GM21515 (cell line): ENCODE data around the gene ATP5IF1.

Experiments
- ATAC-seq: cut with Tn5 transposase; IDR thresholded peaks from one replicate; pipeline ENCODE4 v1.9.1; 2021; ENCODE audit not compliant: unreplicated experiment

The ATP5IF1 gene

DNA sequence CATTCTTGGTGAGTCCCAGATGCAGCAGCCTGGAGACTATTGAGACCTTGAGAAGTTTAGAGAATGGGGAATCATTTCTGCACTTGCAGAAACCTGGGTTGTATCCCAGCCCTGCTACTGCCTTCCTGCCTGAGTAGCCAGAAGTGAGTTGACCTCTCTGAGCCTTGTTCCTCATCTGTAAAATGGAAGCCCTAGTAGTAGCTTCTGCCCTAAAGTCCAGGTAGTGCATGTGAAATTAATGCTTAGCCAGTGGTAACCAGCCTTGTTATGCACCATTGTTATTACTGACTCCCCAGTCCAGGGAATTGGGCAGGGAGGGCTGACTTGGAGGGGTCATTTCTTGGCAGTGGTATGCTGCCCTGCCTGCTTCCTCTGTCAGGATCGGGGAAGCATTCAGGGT is 29.0 kb downstream of the ATP5IF1 start:
- ATAC-seq: no peak

DNA sequence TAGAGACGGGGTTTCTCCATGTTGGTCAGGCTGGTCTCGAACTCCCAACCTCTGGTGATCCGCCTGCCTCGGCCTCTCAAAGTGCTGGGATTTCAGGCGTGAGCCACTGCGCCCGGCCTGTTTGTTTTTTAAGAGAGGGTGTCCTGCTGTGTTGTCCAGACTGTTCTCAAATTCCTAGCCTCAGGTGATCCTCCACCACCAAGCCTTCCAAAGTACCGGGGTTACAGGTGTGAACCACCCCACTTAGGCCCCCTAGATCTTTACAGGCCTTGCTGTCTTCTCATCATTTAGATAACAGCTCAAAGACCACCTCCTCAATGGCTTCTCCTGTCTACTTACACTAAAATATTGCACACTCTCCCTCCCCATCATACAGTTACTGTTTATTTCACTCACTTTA is 29.7 kb downstream of the ATP5IF1 start:
- ATAC-seq: no peak

DNA sequence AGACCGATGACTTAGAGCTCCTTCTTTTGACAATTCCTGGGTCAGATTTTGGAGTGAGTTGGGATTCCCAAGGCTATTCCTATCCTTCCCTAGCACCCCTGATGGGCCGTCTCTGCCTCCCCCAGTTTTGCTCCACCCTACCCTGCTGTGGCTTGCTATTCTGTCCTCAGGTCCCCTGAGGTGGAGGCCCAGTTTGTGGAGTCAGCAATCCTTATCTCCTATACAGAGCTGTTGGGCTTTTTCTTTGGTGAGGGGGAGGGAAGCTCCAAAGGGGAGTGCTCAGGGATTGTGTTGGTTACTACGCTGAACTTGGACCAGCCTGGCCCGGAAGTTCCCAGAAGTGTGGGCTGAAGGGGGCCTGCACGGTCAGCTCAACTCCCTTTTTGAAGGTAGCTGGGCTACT is 31.0 kb downstream of the ATP5IF1 start:
- no peak for ATAC-seq

DNA sequence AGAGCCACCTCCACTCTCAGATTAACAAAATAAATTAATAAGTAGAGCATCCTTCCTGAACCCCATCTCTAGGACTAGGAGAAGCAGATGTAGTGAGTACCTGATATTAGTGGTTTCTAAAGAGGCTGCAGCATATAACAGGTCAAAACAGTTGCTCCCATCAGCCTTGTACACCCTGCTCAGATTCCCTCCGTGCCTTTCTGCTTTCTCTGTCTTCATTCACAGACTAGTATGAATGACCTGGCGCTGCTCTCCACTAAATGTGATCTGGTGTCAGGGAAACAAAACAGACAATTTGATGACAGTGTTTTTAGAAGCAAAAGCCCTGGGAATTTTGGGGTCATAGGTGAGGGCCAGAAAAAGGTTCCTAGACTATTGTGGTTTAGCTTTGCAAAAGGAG is 31.7 kb downstream of the ATP5IF1 start:
- ATAC-seq: no peak

DNA sequence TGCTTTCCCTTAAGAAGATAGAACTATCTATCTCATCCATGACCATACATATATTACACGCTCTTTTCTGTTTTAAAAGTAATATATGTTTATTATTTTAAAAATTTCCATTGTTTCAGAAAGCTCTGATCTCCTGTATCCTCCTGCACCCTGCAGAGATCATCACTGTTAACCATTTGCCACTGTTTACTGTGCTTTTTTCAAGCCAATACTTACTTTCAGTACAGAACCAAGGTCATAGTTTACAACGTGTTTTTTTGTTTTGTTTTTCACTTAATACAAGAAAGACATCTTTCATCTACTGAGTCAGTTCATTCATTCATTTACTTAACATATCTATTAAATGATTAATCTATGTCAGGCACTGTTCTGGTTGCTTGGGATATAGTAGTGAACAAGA is 33.6 kb downstream of the ATP5IF1 start:
- ATAC-seq: no peak

DNA sequence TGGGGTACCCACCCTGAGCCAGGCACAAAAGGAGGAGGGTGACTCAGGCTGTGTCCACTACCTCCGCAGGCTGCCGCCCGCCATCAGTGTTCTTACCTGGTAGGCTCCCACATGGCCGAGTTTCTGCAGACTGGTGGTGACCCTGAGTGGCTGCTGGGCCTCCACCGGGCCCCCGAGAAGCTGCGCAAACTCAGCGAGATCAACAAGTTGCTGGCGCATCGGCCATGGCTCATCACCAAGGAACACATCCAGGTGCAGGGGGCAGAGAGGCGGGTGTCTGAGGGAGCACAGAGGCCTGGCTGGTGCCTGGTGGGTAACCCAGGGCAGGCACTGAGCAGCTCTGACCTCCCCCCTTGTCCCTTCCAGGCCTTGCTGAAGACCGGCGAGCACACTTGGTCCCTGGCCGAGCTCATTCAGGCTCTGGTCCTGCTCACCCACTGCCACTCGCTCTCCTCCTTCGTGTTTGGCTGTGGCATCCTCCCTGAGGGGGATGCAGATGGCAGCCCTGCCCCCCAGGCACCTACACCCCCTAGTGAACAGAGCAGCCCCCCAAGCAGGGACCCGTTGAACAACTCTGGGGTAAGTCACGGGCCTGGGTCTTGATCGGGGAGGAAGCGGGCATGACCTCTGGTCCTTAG is 36.4 kb downstream of the ATP5IF1 start:
- ATAC-seq: no peak

DNA sequence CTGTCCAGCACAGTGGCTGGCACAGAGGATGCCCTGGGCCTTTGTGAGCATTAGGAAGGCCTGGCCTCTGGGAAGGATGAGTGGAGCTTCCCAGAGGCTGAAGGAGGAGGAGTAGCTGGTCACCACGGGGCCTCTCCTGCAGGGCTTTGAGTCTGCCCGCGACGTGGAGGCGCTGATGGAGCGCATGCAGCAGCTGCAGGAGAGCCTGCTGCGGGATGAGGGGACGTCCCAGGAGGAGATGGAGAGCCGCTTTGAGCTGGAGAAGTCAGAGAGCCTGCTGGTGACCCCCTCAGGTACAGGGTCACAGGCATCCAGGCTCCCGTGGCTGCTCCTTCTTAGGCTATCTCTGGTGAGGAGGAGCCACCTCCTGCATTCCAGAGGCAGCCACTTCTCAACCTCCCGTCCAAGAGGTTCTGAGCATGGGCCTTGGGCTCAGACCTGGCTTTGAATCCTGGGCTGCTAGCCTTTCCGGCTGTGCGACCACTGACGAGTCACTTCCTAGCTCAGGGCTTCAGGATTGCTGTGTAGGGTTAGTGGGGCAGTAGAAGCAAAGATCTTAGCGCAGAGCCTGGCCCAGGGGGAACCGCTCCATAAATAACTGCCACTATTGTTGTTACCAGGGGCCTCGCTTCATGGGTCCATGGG is 37.4 kb downstream of the ATP5IF1 start:
- ATAC-seq: no peak

DNA sequence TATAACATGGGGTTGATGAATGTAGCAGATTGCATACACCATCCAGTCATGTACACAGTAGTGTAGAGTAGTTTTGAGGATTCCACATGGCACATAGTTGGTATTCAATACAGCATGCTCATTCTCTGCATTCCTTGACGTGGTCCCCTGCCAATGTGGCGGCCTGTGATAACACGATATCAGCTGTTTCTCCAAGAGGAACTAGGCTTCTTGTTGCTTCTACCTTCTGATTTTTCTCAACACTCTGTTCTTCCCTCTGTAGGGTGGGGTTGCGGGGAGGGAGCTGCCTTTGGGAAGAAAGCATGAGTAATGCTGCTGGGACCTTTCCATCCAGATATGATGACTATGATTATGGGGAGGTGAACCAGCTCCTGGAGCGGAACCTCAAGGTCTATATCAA is 42.8 kb downstream of the ATP5IF1 start:
- no peak for ATAC-seq

DNA sequence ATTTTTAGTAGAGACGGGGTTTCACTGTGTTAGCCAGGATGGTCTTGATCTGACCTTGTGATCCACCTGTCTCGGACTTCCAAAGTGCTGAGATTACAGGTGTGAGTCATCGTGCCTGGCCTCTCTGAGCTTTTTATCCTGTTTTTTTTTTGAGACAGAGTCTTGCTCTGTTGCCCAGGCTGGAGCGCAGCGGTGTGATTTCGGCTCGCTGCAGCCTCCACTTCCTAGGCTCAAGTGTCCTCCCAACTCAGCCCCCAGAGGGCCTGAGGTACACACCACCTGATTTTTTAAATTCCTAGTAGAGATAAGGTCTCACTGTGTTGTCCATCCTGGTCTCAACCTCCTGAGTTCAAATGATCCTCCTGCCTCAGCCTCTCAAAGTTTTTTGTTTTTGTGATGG is 43.8 kb downstream of the ATP5IF1 start:
- no peak for ATAC-seq

DNA sequence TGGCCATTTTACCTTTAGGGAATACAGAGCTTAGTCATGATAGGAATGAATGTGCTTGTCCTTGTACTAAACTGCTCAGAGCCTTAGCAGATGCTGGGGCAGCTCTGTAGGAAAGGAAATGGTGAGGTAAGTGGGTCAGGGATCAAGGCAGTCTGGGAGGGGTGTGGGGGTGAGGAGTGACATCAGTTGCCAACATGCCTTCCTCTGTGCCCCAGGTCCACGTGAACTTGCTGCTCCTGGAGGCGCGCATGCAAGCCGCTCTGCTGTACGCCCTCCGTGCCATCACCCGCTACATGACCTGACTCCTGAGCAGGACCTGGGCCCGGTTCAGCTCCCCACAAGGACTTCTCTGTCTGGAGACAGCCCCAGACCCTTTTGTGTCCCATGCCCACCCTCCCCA is 44.6 kb downstream of the ATP5IF1 start:
- no peak for ATAC-seq

DNA sequence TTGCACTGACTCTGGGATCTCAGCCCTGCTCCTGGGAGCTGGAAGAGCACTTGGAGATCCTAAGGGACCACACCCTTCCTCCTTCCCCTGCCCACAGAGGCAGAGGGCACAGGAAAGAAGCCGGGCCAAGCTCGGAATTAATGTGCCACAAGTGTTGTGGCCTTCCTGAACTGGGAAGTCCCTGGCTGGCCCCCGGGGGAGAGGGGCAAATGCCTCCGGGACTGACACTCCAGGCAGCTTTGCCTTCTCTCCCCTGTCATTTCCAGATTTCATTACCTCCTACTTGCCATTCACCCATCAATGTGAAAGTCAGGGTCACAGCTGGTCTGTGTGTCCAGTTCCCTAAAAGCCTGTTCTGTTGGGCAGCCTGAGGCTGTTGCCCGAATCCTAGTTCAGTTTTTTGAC is 45.1 kb downstream of the ATP5IF1 start:
- no peak for ATAC-seq

DNA sequence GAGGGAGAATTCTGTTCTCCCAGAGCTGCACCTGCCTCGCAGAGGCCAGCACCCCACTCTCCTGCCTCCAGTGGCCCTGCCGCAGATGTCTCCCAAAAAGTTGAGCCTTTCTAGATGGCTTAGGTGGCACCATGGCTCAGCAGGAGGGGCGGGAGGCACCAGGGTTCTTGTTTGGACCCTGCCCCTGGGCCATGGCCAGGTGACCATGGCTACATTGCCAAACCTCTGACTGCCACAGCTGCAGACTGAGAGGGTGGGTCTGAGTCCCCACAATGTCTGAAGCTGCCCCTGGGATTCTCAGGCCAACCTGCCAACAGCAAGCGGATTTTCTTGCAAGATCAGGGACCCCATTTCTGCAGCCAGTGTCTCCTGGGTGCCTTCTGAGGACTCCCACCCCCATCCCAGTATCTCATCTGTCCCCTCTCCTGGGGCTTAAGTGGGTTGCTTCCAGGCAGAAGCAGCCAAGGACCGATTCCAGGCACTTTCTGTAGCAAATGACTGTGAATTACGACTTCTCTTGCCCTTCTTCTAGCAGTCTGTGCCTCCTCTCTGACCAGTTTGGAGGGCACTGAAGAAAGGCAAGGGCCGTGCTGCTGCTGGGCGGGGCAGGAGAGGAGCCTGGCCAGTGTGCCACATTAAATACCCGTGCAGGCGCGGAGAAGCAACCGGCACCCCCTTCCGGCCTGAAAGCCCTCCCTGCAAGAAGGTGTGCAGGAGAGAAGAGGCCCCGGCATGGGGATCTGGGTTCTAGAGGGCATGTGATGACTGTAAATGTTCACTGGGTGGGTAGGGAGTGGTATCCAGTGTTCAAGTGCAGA is 45.9 kb downstream of the ATP5IF1 start:
- no peak for ATAC-seq

DNA sequence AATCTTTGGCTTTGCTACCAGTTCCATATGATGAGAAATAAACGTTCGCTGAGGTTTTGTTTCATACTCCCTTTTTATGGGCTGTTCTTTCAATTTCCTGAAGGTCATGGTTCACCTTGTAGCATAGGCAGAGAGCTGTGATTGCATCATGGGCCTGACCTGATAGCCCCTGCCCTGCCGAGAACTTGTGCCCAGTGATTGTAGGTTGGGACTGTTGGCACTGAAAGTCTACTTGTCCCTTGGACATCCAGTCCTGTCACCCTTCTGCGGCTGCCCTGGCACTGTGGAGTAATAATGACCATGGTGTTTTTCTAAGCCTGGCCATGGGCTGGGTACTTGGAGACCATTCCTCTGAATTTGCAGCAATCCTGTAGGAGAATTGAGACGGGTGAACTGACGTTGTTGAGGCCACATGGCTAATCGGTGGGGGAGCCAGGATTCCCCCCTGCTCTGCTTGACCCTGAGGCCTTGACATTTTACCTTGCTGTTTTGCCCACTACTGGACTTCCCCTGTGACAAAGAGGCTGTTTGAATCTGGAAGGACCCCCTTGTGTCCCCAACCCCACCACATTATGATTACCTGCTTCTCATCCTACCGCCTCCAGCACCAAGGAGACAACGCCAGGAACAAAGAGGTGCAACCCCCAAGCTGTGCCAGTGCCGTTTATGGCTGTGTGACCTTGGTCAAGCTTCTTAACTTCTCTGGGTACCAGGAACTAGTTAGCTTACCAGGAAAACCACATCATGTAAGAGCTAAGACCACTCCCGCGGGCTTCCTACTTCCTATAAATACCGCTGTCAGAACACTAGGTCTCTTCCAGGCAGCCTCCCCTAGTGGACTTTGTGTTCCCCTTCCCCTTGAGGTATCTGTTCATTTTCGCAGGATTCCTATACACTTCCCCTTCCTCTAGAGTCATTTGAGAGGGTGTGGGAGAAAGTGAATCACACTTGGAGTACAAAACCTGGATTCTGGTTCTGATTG is 46.8 kb downstream of the ATP5IF1 start:
- no peak for ATAC-seq

DNA sequence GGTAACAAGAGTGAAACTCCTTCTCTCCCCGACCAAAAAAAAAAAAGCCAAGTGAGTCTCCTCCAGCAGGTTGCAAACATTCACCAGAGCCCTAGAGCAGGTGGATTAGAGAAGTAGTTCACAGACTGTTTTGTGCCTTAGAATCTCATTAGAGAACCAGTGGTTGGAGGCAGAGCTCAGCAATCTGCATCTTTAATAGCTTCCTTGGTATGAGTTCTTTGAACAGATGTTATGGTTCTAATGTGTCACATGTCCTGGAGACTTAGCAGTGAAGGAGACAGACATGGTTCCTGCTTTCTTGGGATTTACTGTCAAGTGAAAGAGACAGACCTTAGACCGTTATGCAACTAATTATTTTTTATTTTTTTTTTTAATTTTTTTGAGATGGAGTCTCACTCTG is 50.2 kb downstream of the ATP5IF1 start:
- no peak for ATAC-seq
